Dermis lymphatic vessel endothelial cell (primary cell): ENCODE data around the gene BRF1. TPM values are rescaled to one million over a fixed set of nuclear protein-coding genes. Genes with fewer than 3 reads are reported as not detected.

Experiments
- total RNA-seq: library from RNA; depleted of rRNA; stranded (reverse); fragments of >200 nt; gene quantifications from 2 replicates; pipeline ENCODE4 v1.2.1, GENCODE V29; 2014

BRF1 gene, protein sequence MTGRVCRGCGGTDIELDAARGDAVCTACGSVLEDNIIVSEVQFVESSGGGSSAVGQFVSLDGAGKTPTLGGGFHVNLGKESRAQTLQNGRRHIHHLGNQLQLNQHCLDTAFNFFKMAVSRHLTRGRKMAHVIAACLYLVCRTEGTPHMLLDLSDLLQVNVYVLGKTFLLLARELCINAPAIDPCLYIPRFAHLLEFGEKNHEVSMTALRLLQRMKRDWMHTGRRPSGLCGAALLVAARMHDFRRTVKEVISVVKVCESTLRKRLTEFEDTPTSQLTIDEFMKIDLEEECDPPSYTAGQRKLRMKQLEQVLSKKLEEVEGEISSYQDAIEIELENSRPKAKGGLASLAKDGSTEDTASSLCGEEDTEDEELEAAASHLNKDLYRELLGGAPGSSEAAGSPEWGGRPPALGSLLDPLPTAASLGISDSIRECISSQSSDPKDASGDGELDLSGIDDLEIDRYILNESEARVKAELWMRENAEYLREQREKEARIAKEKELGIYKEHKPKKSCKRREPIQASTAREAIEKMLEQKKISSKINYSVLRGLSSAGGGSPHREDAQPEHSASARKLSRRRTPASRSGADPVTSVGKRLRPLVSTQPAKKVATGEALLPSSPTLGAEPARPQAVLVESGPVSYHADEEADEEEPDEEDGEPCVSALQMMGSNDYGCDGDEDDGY
- 24.4 and 28.6 TPM in 2 replicates for total RNA-seq

DNA sequence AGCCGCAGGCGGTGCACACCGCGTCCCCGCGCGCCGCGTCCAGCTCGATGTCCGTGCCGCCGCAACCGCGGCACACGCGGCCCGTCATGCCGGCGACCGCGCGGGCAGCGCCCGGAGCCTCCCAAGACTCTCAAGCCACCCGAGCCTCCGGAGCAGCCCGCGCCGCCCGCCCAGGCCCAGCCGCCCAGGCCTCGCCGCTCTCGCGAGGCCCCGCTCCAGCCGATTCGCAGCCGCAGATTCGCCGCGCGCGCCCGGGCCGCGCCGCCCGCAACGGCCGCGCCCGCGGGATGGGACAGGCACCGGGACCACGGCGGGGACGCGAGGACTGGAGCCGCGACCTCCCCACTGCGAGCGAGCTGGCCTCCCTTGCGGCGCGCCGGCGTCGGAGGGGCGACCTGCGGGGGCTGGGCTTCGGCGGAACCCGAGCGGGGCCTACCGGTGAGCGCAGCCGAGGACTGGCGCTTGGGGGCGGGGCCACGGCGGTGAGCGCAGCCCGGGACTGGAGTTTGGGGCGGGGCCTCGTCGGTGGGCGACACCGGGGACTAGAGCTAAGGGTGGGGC, at the start of gene BRF1:
Gene BRF1, minus strand, starts transcription at position 460 of the 561 bp plus-strand sequence. Its CDS starts 372 bp downstream, at position 88.

DNA sequence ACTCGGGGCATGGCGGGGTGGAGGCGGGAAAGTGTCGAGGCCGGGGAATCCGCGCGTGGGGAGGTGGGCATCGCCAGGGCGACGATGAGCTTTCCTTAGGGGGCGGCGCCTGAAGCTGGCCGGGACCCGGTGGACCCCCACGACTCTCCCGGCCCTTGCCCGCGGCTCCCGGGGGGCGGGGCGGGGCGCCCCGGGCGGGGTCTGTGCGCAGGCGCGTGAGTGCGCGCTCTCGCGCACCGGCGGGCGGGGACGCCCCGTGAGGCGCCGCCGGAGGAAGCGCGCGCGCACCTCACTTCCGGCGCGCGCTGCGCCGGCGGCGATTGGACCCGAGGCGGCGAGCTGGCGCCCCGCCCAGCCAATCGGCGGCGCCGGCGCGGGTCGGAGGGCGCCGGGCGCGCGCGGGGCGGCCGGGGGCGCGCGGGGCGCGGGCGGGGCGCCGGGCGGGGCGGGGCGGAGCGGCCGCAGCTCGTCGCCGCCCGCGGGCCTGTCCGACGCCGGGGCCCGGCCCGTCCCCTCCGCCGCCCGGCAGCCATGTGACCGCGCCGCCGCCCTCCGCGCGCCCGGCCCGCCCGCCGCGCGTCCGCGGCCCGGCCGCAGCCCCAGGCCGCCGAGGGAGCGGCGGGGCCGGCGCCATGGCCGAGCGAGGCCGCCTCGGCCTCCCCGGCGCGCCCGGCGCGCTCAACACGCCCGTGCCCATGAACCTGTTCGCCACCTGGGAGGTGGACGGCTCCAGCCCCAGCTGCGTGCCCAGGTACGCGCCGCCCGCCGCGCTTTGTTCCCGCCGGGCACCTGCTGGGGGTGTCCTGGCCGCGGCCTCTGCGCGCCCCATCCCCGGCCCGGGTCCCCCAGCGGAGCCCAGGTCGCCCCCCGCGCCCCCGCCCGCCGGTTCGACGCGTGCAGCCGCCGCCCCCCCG, 13.7 kb upstream of the BRF1 start, which contains the start of gene PACS2:
Gene PACS2, plus strand, starts transcription at position 462 of the 914 bp plus-strand sequence. Its CDS starts 171 bp downstream, at position 633.

DNA sequence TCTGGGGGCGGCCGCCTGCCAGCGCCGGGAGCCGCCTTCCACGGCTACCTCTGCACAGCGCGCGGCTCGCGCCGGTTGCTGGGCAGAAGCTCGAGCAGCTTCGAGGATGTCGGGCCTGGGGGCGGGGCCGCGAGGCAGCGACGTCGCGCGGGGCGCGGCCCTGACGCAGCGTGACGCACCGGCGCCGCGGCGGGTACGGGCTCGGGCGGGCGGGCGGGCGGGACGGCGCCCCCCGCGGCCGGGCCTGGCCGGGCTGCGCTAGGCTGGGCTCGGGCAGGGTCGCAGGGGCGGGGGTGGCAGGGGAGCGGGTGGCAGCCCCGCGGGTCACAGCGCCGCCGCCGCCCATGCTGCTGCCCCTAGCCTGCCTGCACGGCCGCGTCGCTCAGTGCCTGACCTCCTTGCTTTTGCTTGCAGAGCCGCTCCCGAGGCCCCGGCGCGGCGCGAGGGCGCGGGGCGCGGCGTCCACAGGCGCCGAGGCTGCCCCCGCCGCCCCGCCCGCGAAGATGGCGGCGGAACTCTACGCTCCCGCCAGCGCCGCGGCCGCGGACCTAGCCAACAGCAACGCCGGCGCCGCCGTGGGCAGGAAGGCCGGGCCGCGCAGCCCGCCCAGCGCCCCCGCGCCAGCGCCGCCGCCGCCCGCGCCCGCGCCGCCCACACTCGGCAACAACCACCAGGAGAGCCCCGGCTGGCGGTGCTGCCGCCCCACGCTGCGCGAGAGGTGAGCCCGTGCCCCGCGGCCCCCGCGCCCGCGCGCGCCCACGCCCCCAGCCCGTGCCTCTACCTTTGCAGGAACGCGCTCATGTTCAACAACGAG, 52.2 kb downstream of the BRF1 start, which contains the start of gene BTBD6:
Gene BTBD6, plus strand, starts transcription at position 166 of the 814 bp plus-strand sequence. Its CDS starts 179 bp downstream, at position 345.

DNA sequence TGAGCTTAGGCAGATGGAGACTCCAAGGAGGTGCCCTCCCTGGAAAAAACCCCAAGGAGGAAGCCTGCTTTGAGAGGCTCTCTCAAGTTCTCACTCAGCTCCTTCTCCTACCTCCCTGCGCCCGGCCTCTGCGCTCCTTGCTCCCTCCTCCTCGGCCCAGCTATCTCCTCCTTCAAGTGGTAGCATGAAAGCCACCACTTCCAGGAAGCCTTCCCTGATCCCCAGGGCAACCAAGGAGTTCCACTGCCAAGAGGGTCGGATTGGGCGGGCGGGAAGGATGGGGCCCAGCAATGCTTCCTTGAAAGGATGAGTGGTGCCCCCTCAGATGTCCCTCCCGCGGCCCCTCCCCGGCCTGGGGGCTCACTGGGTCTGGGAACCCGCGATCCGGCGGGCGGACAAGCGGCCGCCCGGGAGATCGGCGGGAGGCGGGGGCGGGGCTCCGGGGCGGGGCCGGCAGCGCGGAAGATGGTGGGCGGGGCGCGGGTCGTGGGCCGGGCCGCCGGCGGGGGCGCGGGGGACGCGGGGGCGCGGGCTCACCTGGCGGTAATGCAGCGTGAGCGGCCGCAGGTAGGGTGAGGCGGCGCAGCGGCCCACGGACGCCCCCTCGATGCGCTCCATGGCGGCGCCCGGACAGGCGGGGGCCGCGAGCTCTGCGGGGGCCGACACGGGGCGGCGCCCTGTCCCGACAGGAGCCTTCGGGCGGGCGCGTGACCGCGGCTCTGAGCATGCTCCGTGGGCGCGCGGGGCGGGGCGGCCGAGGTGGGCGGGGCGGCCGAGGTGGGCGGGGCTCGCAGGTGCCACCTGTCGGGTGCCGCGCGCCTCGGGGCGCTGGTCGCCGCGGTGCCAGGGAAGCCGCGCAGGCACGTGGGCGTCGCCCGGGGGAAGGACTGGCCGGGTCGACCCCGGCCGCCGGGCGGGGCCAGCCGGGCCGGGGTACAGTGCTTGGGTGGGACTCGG, 119.9 kb downstream of the BRF1 start, which contains the start of gene NUDT14:
Gene NUDT14, minus strand, starts transcription at position 721 of the 957 bp plus-strand sequence. Its CDS starts 103 bp downstream, at position 618.

DNA sequence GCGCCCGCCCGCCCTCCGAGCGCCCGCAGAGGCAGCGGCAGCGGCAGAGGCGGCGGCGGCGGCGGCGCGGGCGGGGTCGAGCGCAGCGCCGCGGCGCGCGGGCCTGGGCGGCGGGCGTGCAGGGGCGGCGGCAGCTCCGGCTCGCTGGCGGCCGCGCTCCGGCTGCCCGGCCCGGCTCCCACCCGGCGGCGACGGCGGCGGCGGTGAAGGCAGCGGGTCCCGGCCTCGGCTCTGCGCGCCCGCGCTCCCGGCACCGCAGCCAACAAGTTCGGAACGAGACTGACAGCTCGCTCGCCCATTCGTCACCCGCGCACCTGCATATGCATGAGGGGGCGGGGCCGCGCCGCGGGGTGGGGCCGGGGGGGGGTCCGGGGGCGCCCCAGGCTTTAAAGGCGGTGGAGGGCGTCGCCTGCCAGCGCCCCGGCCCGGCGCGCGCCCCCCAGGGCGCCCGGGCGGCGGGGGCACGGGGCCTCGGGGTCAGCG, 132.3 kb downstream of the BRF1 start, which contains the start of gene JAG2:
Gene JAG2, minus strand, starts transcription at position 281 of the 483 bp plus-strand sequence. CDS start 356 bp downstream, outside the sequence.

Other genes starting within 250 kb of the BRF1 start
- not detected in 2 replicates for gene GPR132, start 235.6 kb downstream of the BRF1 start, total RNA-seq
- gene JAG2, start 132.2 kb downstream of the BRF1 start, total RNA-seq = 26.6 and 37.9 TPM in 2 replicates
- 78.3 and 80.1 TPM in 2 replicates for gene NUDT14, start 119.7 kb downstream of the BRF1 start, total RNA-seq
- gene BTBD6, start 52.5 kb downstream of the BRF1 start, total RNA-seq = 36.4 and 45.5 TPM in 2 replicates
- 37.6 and 37.7 TPM in 2 replicates for gene PACS2, start 13.7 kb upstream of the BRF1 start, total RNA-seq
- gene TEX22, start 97.5 kb upstream of the BRF1 start, total RNA-seq = under 0.01 and 0.09 TPM in 2 replicates
- gene MTA1, start 118.8 kb upstream of the BRF1 start, total RNA-seq = 19.9 and 26.9 TPM in 2 replicates
- gene CRIP2, start 173.8 kb upstream of the BRF1 start, total RNA-seq = 115 and 150 TPM in 2 replicates
- gene CRIP1, start 185.9 kb upstream of the BRF1 start, total RNA-seq = 0.54 and 0.86 TPM in 2 replicates
- gene TEDC1, start 190.2 kb upstream of the BRF1 start, total RNA-seq = 3.1 and 4.1 TPM in 2 replicates
- gene TMEM121, start 225.6 kb upstream of the BRF1 start, total RNA-seq = 4.4 and 5.9 TPM in 2 replicates